Lower leg skin (tissue), 3 donors: ENCODE results near the gene AUTS2.

Source experiments
- POLR2A ChIP-seq, 2 donors: fragments of 450-650 bp; IDR thresholded peaks; one replicate each; pipeline ENCODE4 v1.6.1; 2016 to 2017; ENCODE audit warnings: antibody characterized with exemption in 2 of 2, mild to moderate bottlenecking in 1 of 2, moderate library complexity in 1 of 2
- TF ChIP-seq, protein P1 (sequence below), 3 donors: fragments of 450-650 bp; IDR thresholded peaks; one replicate each; pipeline ENCODE4 v1.5.1; 2016; ENCODE audit warnings: antibody characterized with exemption in 3 of 3, mild to moderate bottlenecking in 3 of 3, moderate library complexity in 2 of 3

DNA sequence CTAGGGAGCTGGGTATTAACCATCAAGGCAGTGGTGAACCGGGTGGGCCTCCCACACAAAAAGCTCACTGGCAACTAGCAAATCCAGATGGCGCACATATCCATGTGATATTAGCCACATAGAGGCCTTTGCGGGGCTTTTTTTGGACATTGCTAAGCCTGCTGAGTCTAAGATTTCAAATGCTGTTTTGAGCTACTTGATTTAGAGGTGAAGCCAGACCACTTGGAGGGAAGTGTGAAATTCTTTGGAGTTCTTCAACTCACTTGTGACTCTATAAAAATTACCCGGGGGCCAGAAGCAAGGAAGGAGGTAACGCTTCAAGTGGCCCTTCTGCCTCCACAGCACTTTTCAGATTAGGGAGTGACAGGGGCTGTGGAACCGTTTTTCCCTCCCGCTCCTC is 913.9 kb downstream of the AUTS2 start:
- TF ChIP-seq, protein P1, sequence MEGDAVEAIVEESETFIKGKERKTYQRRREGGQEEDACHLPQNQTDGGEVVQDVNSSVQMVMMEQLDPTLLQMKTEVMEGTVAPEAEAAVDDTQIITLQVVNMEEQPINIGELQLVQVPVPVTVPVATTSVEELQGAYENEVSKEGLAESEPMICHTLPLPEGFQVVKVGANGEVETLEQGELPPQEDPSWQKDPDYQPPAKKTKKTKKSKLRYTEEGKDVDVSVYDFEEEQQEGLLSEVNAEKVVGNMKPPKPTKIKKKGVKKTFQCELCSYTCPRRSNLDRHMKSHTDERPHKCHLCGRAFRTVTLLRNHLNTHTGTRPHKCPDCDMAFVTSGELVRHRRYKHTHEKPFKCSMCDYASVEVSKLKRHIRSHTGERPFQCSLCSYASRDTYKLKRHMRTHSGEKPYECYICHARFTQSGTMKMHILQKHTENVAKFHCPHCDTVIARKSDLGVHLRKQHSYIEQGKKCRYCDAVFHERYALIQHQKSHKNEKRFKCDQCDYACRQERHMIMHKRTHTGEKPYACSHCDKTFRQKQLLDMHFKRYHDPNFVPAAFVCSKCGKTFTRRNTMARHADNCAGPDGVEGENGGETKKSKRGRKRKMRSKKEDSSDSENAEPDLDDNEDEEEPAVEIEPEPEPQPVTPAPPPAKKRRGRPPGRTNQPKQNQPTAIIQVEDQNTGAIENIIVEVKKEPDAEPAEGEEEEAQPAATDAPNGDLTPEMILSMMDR (IDR thresholded peaks at IDR 0.05): no peak
- TF ChIP-seq POLR2A (IDR thresholded peaks at IDR 0.05): no peak
